ENCODE data around the gene NUMBL. TPM values are rescaled to one million over a fixed set of nuclear protein-coding genes. Genes with fewer than 3 reads are reported as not detected.

The NUMBL gene
- total RNA-seq, 1 experiment from 2014 or later = 13.4 TPM

DNA sequence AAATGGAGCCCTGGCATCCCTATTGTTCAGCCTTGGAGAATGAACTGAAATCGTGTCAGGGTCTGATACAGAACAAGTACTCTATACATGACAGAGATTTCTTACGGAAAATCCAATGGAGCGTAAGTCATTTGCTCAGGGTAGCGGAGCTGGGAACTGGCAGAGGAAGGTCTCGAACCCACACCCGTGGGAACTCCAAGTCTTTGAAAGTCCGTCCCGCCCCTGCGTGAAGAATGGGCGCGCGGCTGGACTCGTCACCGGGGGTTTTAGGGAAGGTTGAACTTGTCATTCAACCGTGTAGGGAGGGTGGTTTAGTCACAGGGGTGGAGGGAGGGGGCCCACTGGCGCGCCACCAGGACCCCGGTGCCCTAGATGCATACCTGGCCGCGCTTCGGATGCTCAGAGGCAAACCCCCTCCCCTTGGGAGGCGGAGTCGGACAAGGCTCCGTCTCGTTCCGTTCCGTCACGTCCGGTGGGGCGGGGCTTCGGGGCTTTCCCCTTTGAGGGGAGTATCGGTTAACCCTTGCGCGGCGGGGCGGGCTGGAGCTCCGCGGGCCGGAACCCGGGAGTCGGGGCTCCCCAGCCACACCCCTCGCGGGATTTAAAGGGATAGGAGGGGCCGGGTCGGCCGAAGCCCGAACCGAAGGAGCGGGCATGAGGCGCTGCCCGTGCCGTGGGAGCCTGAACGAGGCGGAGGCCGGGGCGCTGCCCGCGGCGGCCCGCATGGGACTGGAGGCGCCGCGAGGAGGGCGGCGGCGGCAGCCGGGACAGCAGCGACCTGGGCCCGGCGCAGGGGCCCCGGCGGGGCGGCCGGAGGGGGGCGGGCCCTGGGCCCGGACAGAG lies 26.3 kb upstream of the NUMBL start, which contains the start of the genes COQ8B and ITPKC:
Gene COQ8B, minus strand, starts transcription at position 405 of the 843 bp plus-strand sequence. CDS start 2,254 bp downstream, outside the sequence.
Gene ITPKC, plus strand, starts transcription at position 631 of the 843 bp plus-strand sequence. Its CDS starts 24 bp downstream, at position 655.
- peak; percentile 100 for DNase-seq (ENCODE audit: low spot score)

DNA sequence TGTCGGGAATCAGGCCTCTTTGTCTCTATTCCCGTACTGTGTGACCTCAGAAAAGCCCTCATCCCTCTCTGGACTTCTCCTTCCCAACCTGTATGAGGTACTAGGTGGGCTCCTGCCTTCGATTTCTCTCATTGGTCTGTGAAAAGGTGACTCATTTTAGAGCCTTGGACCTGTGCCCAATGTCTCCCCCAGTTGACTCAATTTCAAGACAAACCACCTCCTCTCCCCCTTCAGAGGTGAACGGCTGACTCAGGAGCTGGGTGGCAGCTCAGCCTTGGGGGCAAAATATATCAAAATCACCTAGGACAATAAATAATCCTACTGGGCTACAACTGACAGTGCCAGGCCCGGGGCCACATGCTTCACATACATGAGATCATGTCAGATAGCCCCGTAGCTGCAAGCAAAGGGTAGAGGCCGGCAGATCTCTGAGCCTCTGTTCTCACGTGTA lies 25.6 kb upstream of the NUMBL start:
- peak; percentile 89 for DNase-seq (ENCODE audit: low spot score)

GRCh38 chr19:40714441-40715299 lies 24.2 kb upstream of the NUMBL start:
- DNase-seq (ENCODE audit: low spot score) = peak; percentile 99

DNA sequence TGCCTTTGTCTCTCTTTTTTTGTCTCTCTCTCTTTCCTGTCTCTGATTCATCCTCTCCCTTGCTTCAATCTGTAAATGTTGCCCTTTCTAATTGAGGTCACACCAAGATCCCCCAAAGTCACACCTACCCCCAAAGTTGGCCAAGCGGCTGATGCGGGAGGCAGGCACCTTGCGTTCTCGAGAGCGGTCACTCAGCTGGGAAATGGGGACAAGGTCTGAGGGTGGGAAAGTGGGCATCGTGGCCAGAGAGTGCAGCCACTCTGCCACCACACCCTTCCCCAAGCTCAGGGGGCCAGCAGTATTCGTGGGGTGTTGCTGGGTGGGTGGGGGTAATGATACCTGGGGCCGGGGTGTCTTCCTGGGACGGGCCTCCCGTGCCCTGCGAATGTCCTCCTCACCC lies 23.5 kb upstream of the NUMBL start:
- no peak for DNase-seq (ENCODE audit: low spot score)

- no peak for DNase-seq (ENCODE audit: low spot score)
Measured at GRCh38 chr19:40709817-40710216, 19.4 kb upstream of the NUMBL start.

DNA sequence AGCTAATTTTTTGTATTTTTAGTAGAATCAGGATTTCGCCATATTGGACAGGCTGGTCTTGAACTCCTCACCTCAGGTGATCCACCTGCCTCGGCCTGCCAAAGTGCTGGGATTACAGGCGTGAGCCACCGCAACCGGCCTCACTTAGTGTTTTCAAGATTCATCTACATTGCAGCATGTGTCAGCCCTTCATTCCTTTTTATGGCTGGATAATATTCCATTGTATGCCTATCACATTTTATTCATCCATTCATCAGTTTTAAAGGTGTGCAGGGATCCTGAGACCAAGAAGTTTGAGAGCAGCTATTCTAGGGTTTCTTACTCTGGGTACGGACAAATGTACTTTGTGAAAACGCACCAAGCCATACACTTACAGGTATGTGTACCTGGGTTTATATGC lies 17.2 kb upstream of the NUMBL start:
- DNase-seq (ENCODE audit: low spot score) = no peak

GRCh38 chr19:40705950-40706619 lies 15.6 kb upstream of the NUMBL start:
- no peak for DNase-seq (ENCODE audit: low spot score)

DNA sequence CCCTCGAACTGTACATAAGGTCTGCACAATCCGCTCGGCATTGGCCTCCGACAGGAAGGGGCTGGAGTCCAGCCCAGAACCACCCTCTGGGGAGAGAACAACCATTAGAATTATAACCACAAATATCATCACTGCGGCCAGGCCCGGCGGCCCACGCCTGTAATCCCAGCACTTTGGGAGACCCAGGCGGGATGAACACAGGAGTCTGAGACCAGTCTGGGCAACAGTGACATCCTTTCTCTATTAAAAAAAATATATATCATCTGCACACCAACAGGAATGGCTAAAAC lies 14.9 kb upstream of the NUMBL start:
- DNase-seq (ENCODE audit: low spot score) = no peak

DNA sequence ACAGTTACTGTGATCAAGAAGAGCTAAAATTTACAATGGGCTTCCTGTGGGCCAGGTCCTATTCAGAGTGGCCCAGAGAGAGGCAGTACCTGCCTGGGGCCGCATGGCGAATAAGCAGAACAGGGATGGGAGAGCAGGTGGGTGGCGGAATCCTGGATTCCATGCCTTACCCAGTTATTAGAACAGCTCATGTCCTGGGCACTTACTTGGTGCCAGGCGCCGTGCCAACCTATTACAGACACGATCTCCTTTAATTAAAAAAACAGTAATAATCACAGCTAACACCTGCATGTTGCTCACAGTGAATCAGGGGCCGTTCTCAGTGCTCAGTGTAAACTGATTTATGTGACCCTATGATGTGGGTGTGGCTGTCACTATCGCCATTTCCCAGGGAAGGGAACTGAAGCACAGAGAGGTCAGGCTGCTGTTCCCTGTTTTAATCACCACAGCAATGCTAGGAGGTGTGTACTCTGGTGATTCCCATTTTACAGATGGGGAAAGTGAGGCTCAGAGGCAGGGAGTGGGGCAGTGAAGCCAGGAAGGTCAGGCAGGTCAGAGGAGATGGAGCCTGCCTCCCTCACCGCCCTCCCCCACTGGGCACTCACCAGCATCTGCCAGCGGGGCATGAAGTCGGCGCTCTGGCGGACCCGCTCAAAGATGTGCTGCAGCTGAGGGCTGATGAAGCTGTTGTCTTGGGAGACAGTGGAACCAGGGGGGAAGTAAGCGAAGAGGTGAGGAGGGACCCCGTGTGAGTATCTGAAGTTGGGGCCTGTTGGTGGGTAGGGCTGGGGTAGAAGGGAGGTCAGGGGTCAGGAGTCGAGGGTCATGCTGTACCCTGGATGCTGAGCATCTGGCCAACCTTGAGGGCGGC lies 14.3 kb upstream of the NUMBL start:
- DNase-seq (ENCODE audit: low spot score) = no peak

GRCh38 chr19:40703029-40703755 lies 12.7 kb upstream of the NUMBL start:
- DNase-seq (ENCODE audit: low spot score) = no peak

DNA sequence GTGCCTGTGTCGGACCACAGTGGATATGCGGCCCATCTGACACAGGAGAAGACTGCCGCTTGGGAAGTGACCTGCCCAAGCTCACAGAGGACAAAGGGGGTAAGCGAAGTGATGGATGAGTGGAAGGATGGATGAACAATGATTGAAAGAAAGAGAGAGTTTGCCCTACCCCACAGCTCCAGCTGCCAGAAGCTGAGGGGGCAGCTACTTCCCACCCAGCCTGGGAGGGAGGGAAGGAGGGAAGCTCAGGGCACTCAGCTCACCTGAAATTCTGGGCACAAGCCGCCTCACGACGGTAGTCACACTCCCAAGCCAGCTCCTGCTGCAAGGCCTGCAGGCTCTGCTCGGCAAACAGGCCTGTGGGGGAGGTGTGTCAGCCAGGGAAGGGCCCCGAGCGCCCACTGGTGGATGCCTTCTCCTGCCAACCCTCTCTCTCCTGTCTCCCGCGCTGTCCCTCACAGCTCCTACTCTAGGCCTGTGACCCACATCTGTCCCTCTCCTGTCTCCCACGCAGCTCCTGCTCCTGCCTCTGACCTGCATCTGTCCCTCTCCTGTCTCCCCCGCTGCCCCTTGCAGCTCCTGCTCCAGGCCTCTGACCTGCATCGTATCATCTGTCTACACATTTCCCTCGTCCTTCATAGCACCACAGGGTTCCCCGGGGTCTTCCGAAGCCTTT lies 12.0 kb upstream of the NUMBL start:
- peak; percentile 70 for DNase-seq (ENCODE audit: low spot score)

- DNase-seq (ENCODE audit: low spot score) = no peak
Measured at GRCh38 chr19:40701758-40702157, 11.3 kb upstream of the NUMBL start.

GRCh38 chr19:40700083-40700482 lies 9.6 kb upstream of the NUMBL start:
- no peak for DNase-seq (ENCODE audit: low spot score)

DNA sequence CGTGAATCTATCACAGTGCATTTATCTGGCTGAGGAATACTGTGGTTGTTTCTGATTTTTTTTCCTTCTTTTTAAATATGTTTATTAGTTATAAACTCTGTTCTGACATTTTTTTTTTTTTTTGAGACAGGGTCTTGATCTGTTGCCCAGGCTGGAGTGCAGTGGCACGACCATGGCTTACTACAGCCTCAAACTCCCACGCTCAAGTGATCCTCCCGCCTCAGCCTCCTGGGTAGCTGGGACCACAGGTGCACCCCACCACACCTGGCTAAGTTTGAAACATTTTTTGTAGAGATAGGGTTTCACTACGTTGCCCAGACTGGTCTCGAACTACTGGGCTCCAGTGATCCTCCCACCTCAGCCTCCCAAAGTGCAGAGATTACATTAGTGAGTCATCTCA lies 6.6 kb upstream of the NUMBL start:
- DNase-seq (ENCODE audit: low spot score) = no peak

DNA sequence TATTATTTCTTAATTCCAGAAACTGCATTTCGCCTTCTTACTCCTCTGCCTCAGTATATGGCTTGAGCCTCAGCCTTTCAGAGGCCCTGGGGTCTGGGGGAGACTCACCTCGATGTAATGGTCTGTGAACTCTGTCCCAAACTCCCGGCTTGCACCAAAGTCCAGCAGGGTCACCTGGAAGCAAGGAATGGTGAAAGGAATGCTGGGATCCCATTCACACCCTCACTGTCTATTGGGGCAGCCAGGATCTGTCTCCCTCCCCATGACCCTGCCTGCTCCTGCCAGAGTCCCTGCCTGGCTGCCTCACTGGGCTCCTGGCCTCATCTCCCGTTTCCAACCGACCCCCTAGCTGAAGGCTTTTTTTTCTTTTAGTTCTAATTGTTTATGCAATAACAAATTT lies 5.4 kb upstream of the NUMBL start:
- DNase-seq (ENCODE audit: low spot score) = no peak

GRCh38 chr19:40693896-40694295 lies 3.4 kb upstream of the NUMBL start:
- no peak for DNase-seq (ENCODE audit: low spot score)

GRCh38 chr19:40693150-40693788 lies 2.8 kb upstream of the NUMBL start:
- DNase-seq (ENCODE audit: low spot score) = no peak

DNA sequence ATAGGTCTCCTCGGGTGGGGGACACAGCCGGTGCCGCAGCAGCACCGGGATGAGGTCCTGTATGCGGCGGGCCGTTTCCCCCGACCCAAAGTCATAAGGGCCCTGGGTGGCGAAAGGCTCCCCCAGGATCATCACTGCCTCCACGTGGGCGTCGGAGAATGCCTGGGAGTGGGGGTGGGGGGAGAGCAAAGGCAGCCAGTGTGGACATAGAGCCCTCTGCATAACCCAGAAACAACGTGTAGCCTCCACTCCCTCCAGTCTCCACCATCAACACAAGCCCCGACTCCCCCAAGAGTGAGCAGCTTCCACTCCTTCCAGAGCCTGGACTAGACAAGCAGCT lies 1.7 kb upstream of the NUMBL start:
- no peak for DNase-seq (ENCODE audit: low spot score)

Data from HT-29 (cell line).